VCaP (cell line): ENCODE results near the gene CAB39.

Experiments
- H3K27ac ChIP-seq: fragments of 450-650 bp; 2 replicates; pipeline ENCODE4 v1.5.1; 2017
- CTCF ChIP-seq: fragments of 450-650 bp; conservative IDR thresholded peaks from 2 replicates; pipeline ENCODE4 v1.5.1; 2017; ENCODE audit warnings: mild to moderate bottlenecking, moderate library complexity

Gene CAB39

GRCh38 chr2:230668184-230668938, 44.3 kb upstream of the CAB39 start:
- H3K27ac ChIP-seq: no peak overlapping the region
- no peak for TF ChIP-seq CTCF

- no peak overlapping the region for H3K27ac ChIP-seq
- TF ChIP-seq CTCF: no peak
Observed at GRCh38 chr2:230668939-230669303, 43.7 kb upstream of the CAB39 start.

GRCh38 chr2:230669386-230669950, 43.2 kb upstream of the CAB39 start:
- no peak overlapping the region for H3K27ac ChIP-seq
- no peak for TF ChIP-seq CTCF

GRCh38 chr2:230671117-230671516, 41.5 kb upstream of the CAB39 start:
- no peak for TF ChIP-seq CTCF
- H3K27ac ChIP-seq: peak overlapping the region; percentile 14; the same call in 1 of the 2 replicates

- TF ChIP-seq CTCF: no peak
- no peak overlapping the region for H3K27ac ChIP-seq
Observed at GRCh38 chr2:230672836-230673235, 39.8 kb upstream of the CAB39 start.

- H3K27ac ChIP-seq: no peak overlapping the region
- TF ChIP-seq CTCF: no peak
Observed at GRCh38 chr2:230674401-230674800, 38.2 kb upstream of the CAB39 start.

GRCh38 chr2:230674966-230675672, 37.5 kb upstream of the CAB39 start:
- no peak overlapping the region for H3K27ac ChIP-seq
- no peak for TF ChIP-seq CTCF
